HEK293T (cell line): Measurements from ENCODE around the gene SORCS3.

ENCODE experiments used
- ELF4 ChIP-seq: fragments of 450-650 bp; IDR thresholded peaks from 2 replicates; pipeline ENCODE4 v1.6.1; 2017; ENCODE audit warnings: antibody characterized with exemption
- FOXK2 ChIP-seq: fragments of 450-650 bp; IDR thresholded peaks from 2 replicates; pipeline ENCODE4 v1.6.1; 2016; ENCODE audit warnings: mild to moderate bottlenecking
- SP1 ChIP-seq: fragments of 450-650 bp; IDR thresholded peaks from 2 replicates; pipeline ENCODE4 v1.6.1; 2017

GRCh38 chr10:105070249-105070648, 429.2 kb downstream of the SORCS3 start:
- TF ChIP-seq SP1 (no peak), ELF4 (no peak), FOXK2 (no peak)
